ENCODE results near the gene PPP1R14C. TPM values are rescaled to one million over a fixed set of nuclear protein-coding genes. Genes with fewer than 3 reads are reported as not detected.

The PPP1R14C gene
- total and polyA plus RNA-seq, 10 donors, result 0.06 to 0.39 (median 0.18) TPM; not detected in 4

DNA sequence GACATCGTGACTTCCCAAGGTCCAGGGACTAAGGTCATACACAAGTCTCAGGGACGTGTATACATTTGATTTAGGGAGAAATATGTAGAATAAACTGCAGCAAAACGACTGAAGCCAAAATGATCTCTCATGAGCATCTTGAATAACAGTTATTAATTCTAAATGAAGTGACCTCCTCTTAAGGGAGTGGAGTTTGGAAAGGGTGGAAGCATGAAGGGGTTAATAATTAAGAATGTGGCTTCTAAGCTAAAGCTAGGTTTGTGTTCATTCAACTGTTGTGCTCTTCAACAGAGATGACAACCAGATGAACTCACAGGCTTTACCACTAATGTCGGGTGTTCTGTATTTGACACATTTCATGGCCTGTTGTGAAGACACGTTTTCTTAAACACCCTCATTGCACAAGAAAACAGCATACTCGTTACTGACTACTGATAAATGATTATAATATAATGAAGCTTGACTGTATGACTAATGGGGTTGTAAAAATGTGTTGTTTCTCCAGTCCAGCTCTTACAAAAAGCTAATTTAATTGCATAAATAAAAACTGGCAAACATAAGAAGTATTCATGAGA is 1.5 kb downstream of the PPP1R14C start:
- no peak for DNase-seq
- intact Hi-C loops (cut with DNase I; ENCODE audit: low total_unique reads), result no loop called here
- TF ChIP-seq POLR2A (IDR thresholded peaks at IDR 0.05) (no peak), POLR2AphosphoS5 (IDR thresholded peaks at IDR 0.05) (no peak)
- TF ChIP-seq, protein P1, sequence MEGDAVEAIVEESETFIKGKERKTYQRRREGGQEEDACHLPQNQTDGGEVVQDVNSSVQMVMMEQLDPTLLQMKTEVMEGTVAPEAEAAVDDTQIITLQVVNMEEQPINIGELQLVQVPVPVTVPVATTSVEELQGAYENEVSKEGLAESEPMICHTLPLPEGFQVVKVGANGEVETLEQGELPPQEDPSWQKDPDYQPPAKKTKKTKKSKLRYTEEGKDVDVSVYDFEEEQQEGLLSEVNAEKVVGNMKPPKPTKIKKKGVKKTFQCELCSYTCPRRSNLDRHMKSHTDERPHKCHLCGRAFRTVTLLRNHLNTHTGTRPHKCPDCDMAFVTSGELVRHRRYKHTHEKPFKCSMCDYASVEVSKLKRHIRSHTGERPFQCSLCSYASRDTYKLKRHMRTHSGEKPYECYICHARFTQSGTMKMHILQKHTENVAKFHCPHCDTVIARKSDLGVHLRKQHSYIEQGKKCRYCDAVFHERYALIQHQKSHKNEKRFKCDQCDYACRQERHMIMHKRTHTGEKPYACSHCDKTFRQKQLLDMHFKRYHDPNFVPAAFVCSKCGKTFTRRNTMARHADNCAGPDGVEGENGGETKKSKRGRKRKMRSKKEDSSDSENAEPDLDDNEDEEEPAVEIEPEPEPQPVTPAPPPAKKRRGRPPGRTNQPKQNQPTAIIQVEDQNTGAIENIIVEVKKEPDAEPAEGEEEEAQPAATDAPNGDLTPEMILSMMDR (IDR thresholded peaks at IDR 0.05 in 8 of 11, conservative IDR thresholded peaks at IDR 0.05 in 3 of 11), result no peak
- peaks cover 11 to 49% (median 29%) of the 10 kb centered on the region in 6 donors for H3K4me1 ChIP-seq
- 18 to 33% (median 25%) methylated on average over 6 of the region's 6 CpGs for WGBS, 5 donors
- H3K27ac ChIP-seq, result no peak overlapping the region
- H3K36me3 ChIP-seq, result no peaks in the 10 kb centered on the region
- H3K27me3 ChIP-seq (replicated peaks in 1 of 7), result peaks cover 0 to 90% (median 55%) of the 10 kb centered on the region in 7 donors
- H3K9me3 ChIP-seq, result no peaks in the 10 kb centered on the region
- H3K4me3 ChIP-seq, result peak overlapping the region in 1 of 8 donors; percentile 36

DNA sequence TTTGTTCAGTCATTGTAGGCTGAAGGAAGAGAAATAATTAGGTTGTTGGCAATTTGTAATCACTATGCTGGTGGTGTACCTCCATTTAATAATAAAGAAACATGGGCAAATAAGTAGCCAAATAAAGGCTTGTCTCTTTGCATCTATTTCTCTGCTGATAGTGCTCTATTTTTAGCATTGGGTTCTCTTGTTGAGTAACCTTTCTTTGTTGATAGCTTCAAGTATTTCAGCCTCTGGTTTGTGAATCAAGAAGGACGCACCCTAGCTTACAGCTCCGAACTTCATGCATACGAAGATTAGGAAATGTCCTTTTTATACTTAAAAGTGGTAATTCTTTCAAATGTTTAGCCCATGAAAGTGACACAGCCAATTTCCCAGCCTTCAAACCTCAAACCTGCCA is 2.6 kb downstream of the PPP1R14C start:
- Histone ChIP-seq H3K36me3 (no peaks in the 10 kb centered on the region), H3K27me3 (replicated peaks in 1 of 7) (peaks cover 0 to 98% (median 56%) of the 10 kb centered on the region in 7 donors), H3K9me3 (no peaks in the 10 kb centered on the region), H3K4me1 (peaks cover 11 to 49% (median 29%) of the 10 kb centered on the region in 6 donors), H3K27ac (no peak overlapping the region), H3K4me3 (no peak overlapping the region)
- TF ChIP-seq, protein P1 (IDR thresholded peaks at IDR 0.05 in 8 of 11, conservative IDR thresholded peaks at IDR 0.05 in 3 of 11), result no peak
- TF ChIP-seq POLR2A (IDR thresholded peaks at IDR 0.05), result no peak
- TF ChIP-seq POLR2AphosphoS5 (IDR thresholded peaks at IDR 0.05), result no peak
- intact Hi-C loops (cut with DNase I; ENCODE audit: low total_unique reads), result no loop called here
- no peak for DNase-seq
- WGBS, 5 donors, result 24 to 41% (median 35%) methylated on average over 3 of the region's 3 CpGs

DNA sequence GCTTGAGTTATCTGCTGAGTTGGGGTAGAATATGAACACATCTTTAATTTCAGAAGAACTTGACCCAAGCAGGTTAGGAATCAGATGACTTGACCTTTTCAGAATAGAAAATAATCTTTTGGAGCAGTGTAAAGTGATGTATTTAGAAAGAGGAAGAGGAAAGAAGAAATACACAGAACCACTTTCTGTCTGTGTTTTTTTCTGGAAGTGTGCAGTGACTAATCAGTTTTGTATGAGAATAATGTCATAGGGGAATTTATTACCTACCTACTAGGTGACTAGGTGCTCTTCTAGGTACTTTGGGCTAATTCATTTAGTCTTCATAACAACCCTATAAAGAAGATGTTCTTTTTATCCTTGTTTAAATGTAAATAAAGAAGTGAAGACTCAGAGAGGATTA is 3.0 kb downstream of the PPP1R14C start:
- DNase-seq, result no peak

DNA sequence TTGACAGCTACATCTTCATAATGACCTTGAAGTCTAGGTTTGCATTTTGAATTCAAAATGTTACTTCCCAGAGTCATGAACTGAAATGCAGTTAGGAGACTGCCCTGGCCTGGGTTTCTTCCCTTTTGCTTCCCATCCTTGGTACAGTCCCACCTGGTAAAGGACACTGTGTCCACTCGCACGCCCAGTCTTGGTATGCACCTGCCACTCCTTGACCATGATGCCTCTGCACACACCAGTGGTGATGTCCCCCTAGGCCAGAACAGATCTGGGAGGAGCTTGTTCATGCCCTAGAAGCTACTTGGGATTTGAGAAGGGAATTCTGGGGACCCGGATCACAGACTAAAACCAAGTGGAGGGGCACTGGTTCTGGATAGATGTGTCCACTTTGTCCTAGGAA is 3.6 kb downstream of the PPP1R14C start:
- H3K36me3 ChIP-seq, result no peaks in the 10 kb centered on the region
- H3K4me1 ChIP-seq, result peaks cover 11 to 44% (median 29%) of the 10 kb centered on the region in 6 donors
- no peak overlapping the region for H3K4me3 ChIP-seq
- H3K27me3 ChIP-seq (replicated peaks in 1 of 7), result peaks cover 0 to 98% (median 62%) of the 10 kb centered on the region in 7 donors
- no peak overlapping the region for H3K27ac ChIP-seq
- TF ChIP-seq, protein P1 (IDR thresholded peaks at IDR 0.05 in 8 of 11, conservative IDR thresholded peaks at IDR 0.05 in 3 of 11), result no peak
- TF ChIP-seq POLR2AphosphoS5 (IDR thresholded peaks at IDR 0.05) (no peak), POLR2A (IDR thresholded peaks at IDR 0.05) (no peak)
- H3K9me3 ChIP-seq, result no peaks in the 10 kb centered on the region
- intact Hi-C loops (cut with DNase I; ENCODE audit: low total_unique reads), result no loop called here
- WGBS, 5 donors, result 88 to 98% (median 93%) methylated on average over 3 of the region's 3 CpGs
- DNase-seq, result no peak

More for the DNA sequence above, 3.0 kb downstream of the PPP1R14C start:
- H3K9me3 ChIP-seq, result no peaks in the 10 kb centered on the region
- peaks cover 0 to 98% (median 60%) of the 10 kb centered on the region in 7 donors for H3K27me3 ChIP-seq (replicated peaks in 1 of 7)
- no peak overlapping the region for H3K27ac ChIP-seq
- TF ChIP-seq, protein P1 (IDR thresholded peaks at IDR 0.05 in 8 of 11, conservative IDR thresholded peaks at IDR 0.05 in 3 of 11), result no peak
- TF ChIP-seq POLR2AphosphoS5 (IDR thresholded peaks at IDR 0.05), result no peak
- no peak for TF ChIP-seq POLR2A (IDR thresholded peaks at IDR 0.05)
- H3K4me3 ChIP-seq, result no peak overlapping the region
- intact Hi-C loops (cut with DNase I; ENCODE audit: low total_unique reads), result no loop called here
- H3K36me3 ChIP-seq, result no peaks in the 10 kb centered on the region
- H3K4me1 ChIP-seq, result peaks cover 11 to 49% (median 29%) of the 10 kb centered on the region in 6 donors
